Kidney (tissue), 14 donors: ENCODE results near the gene SRRM4. TPM values are rescaled to one million over a fixed set of nuclear protein-coding genes. Genes with fewer than 3 reads are reported as not detected.

Experiments used
- DNase-seq, 5 donors: peaks; one replicate each; pipeline ENCODE4 v3.0.0-alpha.2; 2013 to 2020
- FAIRE-seq: peaks from 2 replicates; lab custom pipeline; 2012; peaks lifted over from hg19 to GRCh38; lab: Jason Lieb, UNC
- H3K27ac ChIP-seq, 2 donors: one replicate each; pipeline ENCODE4 v1.7.0; 2013; ENCODE audit warnings: low read depth in 2 of 2, low read length in 2 of 2, inconsistent platforms in 1 of 2
- H3K27me3 ChIP-seq: one replicate; pipeline ENCODE4 v1.7.1; 2013; ENCODE audit warnings: low read length, inconsistent platforms; ENCODE audit not compliant: control insufficient read depth, insufficient read depth
- H3K36me3 ChIP-seq, 3 donors: one replicate each; pipeline versions ENCODE4 v1.7.0 to v1.7.1; 2013; ENCODE audit warnings: low read length in 3 of 3, control low read depth in 1 of 3, inconsistent platforms in 1 of 3; ENCODE audit not compliant: insufficient read depth in 3 of 3, control insufficient read depth in 2 of 3
- H3K4me1 ChIP-seq, 3 donors: one replicate each; pipeline versions ENCODE4 v1.7.0 to v1.7.1; 2013; ENCODE audit warnings: low read length in 3 of 3, inconsistent platforms in 1 of 3, low read depth in 1 of 3; ENCODE audit not compliant: control insufficient read depth in 2 of 3, insufficient read depth in 2 of 3
- H3K4me3 ChIP-seq, 3 donors: one replicate each; pipeline versions ENCODE4 v1.7.0 to v1.8.1; 2013; ENCODE audit warnings: low read length in 3 of 3, control low read depth in 1 of 3, inconsistent platforms in 1 of 3
- H3K9ac ChIP-seq, 3 donors: one replicate each; pipeline versions ENCODE4 v1.7.0 to v1.7.1; 2013; ENCODE audit warnings: low read length in 3 of 3, control low read depth in 1 of 3, inconsistent platforms in 1 of 3
- H3K9me3 ChIP-seq, 3 donors: one replicate each; pipeline versions ENCODE4 v1.7.0 to v1.7.1; 2013; ENCODE audit warnings: low read length in 3 of 3, control low read depth in 1 of 3, inconsistent platforms in 1 of 3; ENCODE audit not compliant: control insufficient read depth in 2 of 3, insufficient read depth in 1 of 3
- CTCF ChIP-seq: IDR thresholded peaks from 3 replicates; pipeline ENCODE4 v1.5.1; 2012; ENCODE audit warnings: mild to moderate bottlenecking, moderate library complexity, borderline replicate concordance; ENCODE audit not compliant: insufficient read depth; ENCODE audit errors: extremely low read depth
- intact Hi-C: fragments of 100-400 bp; cut with DNase I; formaldehyde crosslinking; loops from one replicate; pipeline ENCODE4 v1.11.1; 2022
- polyA plus RNA-seq: library from polyadenylated mRNA; stranded (reverse); fragments of 350-450 nt; fragmentation: Illumina TruSeq; extraction: RNeasy Lipid Tissue Mini Kit (QIAGEN cat#74804); gene quantifications from one replicate; pipeline ENCODE4 v1.2.3, GENCODE V29; 2014; ENCODE audit warnings: low read depth, low replicate concordance; ENCODE audit not compliant: insufficient read depth
- total RNA-seq: library from RNA; stranded (reverse); fragmentation: NEBNext Ultra II Directional; extraction: Animal tissue kit (Norgen Biotek cat#: 25700); gene quantifications from one replicate; pipeline ENCODE4 v1.2.1, GENCODE V29; 2021
- donor health status: control.
- donor health status: control.
- donor health status: control.
- donor health status: control.
- donor health status: control.
- donor health status: DM: yes; HTN: yes; CAD: no.
- donor health status: Normal renal cell carcinoma (clear cell type).

Gene SRRM4
- total and polyA plus RNA-seq, 2 donors from 2014 or later: 0.06 to 0.17 TPM

DNA sequence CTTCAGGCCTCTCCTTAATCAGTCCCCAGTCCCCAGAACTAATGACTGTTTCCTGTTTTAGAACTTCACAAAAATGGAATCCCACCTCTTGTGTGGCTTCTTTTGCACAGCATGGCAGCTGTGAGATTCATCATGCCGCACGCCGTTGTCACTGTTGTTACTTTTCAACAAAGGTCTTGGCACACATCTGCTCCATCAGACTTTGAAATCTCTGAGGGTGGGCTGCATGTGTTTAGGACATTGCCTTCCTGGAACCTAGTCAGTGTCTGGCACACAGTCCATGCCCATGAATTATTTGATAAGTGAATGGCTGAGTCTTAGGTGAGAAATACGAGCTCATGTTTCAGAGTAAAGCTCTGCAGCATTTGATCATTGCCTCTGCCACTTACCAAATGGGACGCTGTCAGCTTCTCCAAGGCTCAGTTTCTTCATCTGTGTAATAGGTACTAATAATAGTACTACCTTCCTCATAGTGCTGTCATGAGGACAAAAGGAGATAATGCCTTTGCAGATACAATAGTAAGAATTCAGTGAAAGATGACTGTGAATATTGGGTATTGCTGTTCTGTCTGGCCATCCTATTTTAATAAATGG lies 90.4 kb downstream of the SRRM4 start:
- intact Hi-C loops: no loop called here
- Histone ChIP-seq H3K36me3 (no peaks in the 10 kb centered on the region), H3K9me3 (peaks cover 0 to 3% (median 0%) of the 10 kb centered on the region in 3 donors), H3K4me3 (no peak overlapping the region), H3K27me3 (no peaks in the 10 kb centered on the region), H3K4me1 (no peaks in the 10 kb centered on the region), H3K9ac (no peak overlapping the region), H3K27ac (no peak overlapping the region)
- DNase-seq (no peak), FAIRE-seq (no peak)
- no peak for TF ChIP-seq CTCF

DNA sequence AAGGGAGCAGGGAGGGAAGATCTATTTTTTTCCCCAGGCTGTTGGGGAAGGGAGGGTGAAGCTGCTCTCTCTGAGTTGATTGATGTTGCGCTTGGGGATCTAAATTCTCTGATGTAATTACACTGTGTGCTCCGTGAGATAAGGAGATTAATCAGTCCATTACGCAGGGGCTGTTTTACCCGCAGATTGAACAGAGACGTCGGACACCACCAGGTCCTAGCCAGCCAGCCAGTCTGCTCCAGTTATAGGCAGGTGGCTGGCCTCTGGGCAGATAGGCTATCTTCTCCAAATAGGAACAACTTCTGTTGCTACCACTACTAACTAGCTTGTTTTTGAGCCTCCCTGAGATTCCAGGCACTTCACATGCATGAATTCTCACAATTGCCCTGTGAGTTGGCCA lies 91.1 kb downstream of the SRRM4 start:
- DNase-seq (peak in 1 of 5 donors; percentile 37), FAIRE-seq (no peak)
- Histone ChIP-seq H3K4me1 (no peaks in the 10 kb centered on the region), H3K36me3 (no peaks in the 10 kb centered on the region), H3K4me3 (no peak overlapping the region), H3K9ac (no peak overlapping the region), H3K27me3 (no peaks in the 10 kb centered on the region), H3K27ac (no peak overlapping the region), H3K9me3 (peaks cover 0 to 3% (median 0%) of the 10 kb centered on the region in 3 donors)
- TF ChIP-seq CTCF: no peak
- intact Hi-C loops: no loop called here

DNA sequence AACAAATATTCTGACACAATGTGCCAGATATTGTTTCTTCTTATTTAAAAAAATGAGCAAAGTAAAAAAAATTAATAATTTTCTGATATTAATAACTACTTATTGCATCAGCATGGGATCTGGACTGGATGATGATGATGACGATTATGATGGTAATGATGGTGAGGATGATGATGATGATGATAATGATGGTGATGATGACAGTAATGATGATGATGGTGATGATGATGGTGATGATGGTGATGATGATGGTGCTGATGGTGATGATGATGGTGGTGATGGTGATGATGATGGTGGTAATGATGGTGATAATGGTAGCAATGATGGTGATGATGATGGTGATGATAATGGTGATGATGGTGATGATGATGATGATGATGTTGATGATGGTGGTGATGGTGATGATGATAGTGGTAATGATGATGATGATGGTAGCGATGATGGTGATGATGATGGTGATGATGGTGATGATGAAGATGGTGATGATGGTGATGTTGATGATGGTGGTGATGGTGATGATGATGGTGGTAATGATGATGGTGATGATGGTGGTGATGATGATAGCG lies 94.0 kb downstream of the SRRM4 start:
- H3K36me3 ChIP-seq: no peaks in the 10 kb centered on the region
- H3K4me1 ChIP-seq: no peaks in the 10 kb centered on the region
- no peak overlapping the region for H3K27ac ChIP-seq
- no peak overlapping the region for H3K4me3 ChIP-seq
- H3K27me3 ChIP-seq: no peaks in the 10 kb centered on the region
- H3K9ac ChIP-seq: no peak overlapping the region
- DNase-seq: no peak
- H3K9me3 ChIP-seq: peaks cover 0 to 3% (median 0%) of the 10 kb centered on the region in 3 donors
- FAIRE-seq: no peak
- intact Hi-C loops: no loop called here
- no peak for TF ChIP-seq CTCF
